Stimulated activated CD4-positive, alpha-beta T cell treated with anti-CD3 and anti-CD28 coated beads, Interleukin-1b, Interleukin-23, amount 100 ng/mL, for 4 hours (primary cell): Measurements from ENCODE around the gene INPP5A.

Experiments used
- DNase-seq, 2 donors: peaks; one replicate each; pipeline ENCODE4 v3.0.0-alpha.2; 2020; ENCODE audit warnings: low read depth in 2 of 2

The INPP5A gene

DNA sequence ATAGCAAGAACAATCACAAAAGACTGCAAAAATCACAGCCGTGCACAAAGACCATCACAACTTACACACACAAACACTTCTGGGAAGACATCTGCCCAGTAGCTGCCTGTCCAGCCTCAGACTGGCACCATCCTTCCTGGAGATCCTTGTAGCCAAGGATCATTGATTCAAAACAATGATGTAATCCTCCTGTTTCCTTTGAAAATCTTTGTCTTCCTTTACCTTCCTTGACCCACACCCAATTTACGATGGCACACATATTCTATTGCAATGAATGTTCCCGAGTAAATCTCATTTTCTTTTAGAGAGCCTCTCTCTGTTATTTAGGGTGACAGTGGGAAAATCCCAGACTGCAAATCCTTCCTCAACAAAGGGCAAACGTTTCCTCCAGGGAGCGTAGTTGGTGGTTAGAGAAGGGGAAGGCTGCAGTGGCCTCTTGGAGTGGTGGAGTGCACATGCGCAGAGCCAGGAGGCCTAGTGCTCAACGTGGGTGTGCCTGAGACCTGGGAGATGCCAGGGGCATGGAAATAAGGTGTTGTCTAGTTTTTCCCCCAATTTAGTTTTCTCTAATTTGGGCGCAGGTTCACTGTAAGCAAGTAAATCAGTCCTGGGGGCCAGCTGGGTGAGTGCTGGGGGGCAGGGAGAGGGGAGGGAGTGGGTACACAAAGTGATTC lies 3.1 kb upstream of the INPP5A start:
- no peak for DNase-seq

- DNase-seq = no peak
Observed at GRCh38 chr10:132535065-132535651, 2.4 kb upstream of the INPP5A start.

GRCh38 chr10:132536241-132536876 lies 1.2 kb upstream of the INPP5A start:
- DNase-seq = no peak

DNA sequence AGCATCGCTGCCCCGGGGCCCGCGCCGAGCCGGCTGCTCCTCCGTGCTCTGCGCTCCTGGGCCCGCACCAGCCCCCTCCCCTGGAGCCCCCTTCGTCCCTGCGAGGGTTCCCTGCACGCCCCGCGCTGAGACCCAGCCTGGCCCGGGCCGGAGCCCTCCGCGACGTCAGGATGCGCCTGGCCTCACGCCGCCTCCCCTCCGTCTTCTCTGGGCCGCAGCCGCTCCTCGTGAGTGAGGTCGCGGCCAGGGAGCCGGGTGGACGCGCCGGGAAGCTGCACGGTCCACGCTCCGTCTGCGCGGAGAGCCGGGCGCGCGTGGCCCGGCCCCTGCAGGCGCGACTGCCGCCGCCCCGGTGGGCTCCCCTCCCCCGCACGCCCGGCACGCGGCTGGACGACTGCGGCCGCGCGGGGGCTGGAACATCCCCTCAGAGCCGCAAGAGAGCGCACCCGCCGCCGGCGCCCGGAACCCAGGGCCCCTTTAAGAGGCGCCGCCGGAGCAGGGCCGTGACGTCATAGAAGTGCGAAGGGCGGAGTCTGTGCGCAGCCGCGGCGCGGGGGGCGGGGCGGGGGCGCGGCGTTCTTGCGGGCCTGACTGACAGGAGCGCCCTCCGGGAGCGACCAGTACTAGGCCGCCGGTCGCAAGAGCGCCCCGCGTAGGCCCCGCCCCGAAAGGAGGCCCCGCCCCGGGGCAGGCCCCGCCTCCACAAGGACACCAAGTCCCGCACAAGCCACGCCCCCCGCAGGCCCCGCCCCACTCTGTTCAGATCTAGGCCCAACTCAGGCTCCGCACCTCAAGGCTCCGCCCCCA lies 507 bp upstream of the INPP5A start:
- peak; percentile 100 for DNase-seq

DNA sequence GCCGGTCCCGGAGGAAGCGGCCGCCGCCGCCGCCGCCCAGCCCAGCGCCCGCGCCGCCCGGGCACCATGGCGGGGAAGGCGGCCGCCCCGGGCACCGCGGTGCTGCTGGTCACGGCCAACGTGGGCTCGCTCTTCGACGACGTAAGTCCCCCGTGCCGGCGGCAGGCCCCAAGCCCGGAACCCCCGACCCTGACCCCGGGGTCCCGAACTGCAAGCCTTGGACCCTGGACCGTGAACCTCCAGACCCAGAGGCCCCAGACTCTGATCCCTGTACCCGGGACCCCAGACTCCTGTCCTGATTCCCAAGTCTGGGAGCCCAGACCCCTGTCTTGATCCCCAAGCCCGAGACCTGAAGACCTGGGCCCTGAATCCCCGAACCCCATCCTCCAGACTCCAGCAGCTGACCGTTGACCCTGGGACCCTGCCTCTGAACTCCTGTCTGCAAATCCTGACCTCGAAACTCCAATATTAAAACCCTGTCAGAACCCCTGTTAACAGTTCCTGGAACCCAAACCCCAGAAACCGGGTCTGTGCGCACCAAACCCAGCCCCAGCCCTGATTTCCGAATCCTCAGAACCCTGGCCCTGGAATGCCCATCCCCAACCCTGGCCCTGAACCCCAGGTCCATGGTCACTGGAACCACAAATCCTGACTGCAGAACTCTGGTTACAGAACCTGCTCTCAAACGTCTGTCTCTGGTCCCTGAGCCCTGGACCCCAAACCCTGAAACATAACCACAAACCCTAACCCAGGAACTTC lies 623 bp downstream of the INPP5A start:
- no peak for DNase-seq

DNA sequence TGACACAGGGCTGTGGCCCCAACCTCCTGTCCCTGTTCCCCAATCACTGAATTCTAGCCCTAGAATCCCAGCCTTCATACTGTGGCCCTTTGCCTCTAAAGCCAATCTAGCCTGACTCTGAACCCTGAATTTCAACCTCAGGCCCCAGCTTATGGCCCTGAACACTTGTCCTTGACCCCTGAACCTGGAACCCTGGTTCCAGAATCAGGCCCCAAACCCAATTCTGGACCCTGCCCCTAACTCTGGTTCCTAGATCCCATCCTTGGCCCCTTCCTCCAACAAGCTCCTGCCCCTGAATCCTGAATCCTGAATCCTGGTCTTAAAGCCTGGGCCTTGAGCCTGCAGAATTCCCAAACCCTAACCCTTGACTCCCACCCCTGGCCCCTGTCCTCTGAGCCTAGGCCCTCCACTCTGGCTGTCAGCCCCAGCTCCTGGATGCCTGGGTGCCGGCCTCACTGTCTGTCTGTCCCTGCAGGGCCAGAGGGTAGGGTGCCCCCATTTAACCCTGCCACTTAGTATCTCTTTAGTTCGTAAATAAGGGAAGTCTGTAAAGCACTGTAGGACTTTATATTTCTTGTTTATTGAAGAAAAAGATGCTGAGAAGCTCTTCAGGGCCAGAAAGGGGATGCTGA lies 1.3 kb downstream of the INPP5A start:
- DNase-seq = no peak

GRCh38 chr10:132539431-132539839 lies 1.8 kb downstream of the INPP5A start:
- no peak for DNase-seq

GRCh38 chr10:132539894-132540293 lies 2.3 kb downstream of the INPP5A start:
- DNase-seq = no peak

GRCh38 chr10:132540456-132540855 lies 2.9 kb downstream of the INPP5A start:
- DNase-seq = no peak

- DNase-seq = no peak
Observed at GRCh38 chr10:132541129-132541528, 3.5 kb downstream of the INPP5A start.

DNA sequence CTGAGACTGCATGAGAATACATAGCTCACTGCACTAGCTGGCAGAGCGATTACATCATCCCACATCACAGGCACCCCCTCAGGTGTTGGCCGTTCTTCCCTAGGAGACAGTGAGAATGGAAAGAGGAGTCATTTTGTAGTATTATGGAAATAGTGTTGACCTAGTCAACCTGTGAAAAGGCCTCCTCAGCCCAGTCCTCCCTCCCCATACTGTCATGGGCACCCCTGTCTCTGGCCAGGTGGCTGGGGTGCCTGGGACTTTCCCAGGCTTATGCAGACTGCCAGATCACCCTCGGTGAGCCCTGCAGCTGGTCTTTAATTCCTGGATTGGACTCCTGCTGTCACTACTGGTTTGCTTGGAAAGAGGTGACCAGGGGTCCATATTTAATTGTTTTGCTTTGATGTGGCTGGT lies 4.0 kb downstream of the INPP5A start:
- DNase-seq = no peak

- no peak for DNase-seq
Observed at GRCh38 chr10:132542086-132542775, 4.6 kb downstream of the INPP5A start.

GRCh38 chr10:132542819-132543218 lies 5.2 kb downstream of the INPP5A start:
- no peak for DNase-seq

GRCh38 chr10:132543916-132544743 lies 6.5 kb downstream of the INPP5A start:
- no peak for DNase-seq

- DNase-seq = no peak
Observed at GRCh38 chr10:132544744-132545658, 7.4 kb downstream of the INPP5A start.

GRCh38 chr10:132545659-132546367 lies 8.2 kb downstream of the INPP5A start:
- no peak for DNase-seq

- DNase-seq = no peak
Observed at GRCh38 chr10:132546567-132547420, 9.2 kb downstream of the INPP5A start.
